ENCODE data around the gene S100A6.

The S100A6 gene

GRCh38 chr1:153567621-153568366 is 32.0 kb upstream of the S100A6 start:
- Histone ChIP-seq H2AFZ (ENCODE audit: low read depth, low read length) (peak overlapping the region; percentile 89; the same call in 1 of the 2 replicates), H3K36me3 (ENCODE audit: insufficient read depth, low read length) (no peaks in the 10 kb centered on the region), H3K9ac (ENCODE audit: low read depth, low read length) (no peak overlapping the region), H3K79me2 (ENCODE audit: insufficient read depth, low read length) (no peaks in the 10 kb centered on the region), H3K4me2 (ENCODE audit: insufficient read depth, low read length) (no peak overlapping the region), H3K27ac (ENCODE audit: low read length) (no peak overlapping the region), H4K20me1 (ENCODE audit: insufficient read depth, low read length) (no peaks in the 10 kb centered on the region), H3K4me3 (ENCODE audit: low read depth in 1 of 2, low read length in 2 of 2) (no peak overlapping the region), H3K27me3 (ENCODE audit: insufficient read depth, low read length, poor library complexity) (no peaks in the 10 kb centered on the region), H3K9me3 (ENCODE audit: insufficient read depth, low read length, severe bottlenecking) (no peaks in the 10 kb centered on the region), H3K4me1 (ENCODE audit: insufficient read depth, low read length) (peaks cover 14% of the 10 kb centered on the region)
- no peak for DNase-seq
- no peak for ATAC-seq (ENCODE audit: insufficient read depth, low read depth)
- no peak for TF ChIP-seq EZH2 (IDR thresholded peaks at IDR 0.05; ENCODE audit: borderline replicate concordance, low read depth, low read length, severe bottlenecking)
- no peak for TF ChIP-seq CTCF (IDR thresholded peaks at IDR 0.05; ENCODE audit: borderline replicate concordance, extremely low read depth, low read length, poor library complexity, severe bottlenecking)

- no peaks in the 10 kb centered on the region for H3K9me3 ChIP-seq (ENCODE audit: insufficient read depth, low read length, severe bottlenecking)
- H3K27ac ChIP-seq (ENCODE audit: low read length) = no peak overlapping the region; the same call in 1 of the 2 replicates
- no peak overlapping the region for H3K4me3 ChIP-seq (ENCODE audit: low read depth in 1 of 2, low read length in 2 of 2)
- H3K79me2 ChIP-seq (ENCODE audit: insufficient read depth, low read length) = no peaks in the 10 kb centered on the region
- no peak for TF ChIP-seq CTCF (IDR thresholded peaks at IDR 0.05; ENCODE audit: borderline replicate concordance, extremely low read depth, low read length, poor library complexity, severe bottlenecking)
- TF ChIP-seq EZH2 (IDR thresholded peaks at IDR 0.05; ENCODE audit: borderline replicate concordance, low read depth, low read length, severe bottlenecking) = no peak
- no peak overlapping the region for H3K9ac ChIP-seq (ENCODE audit: low read depth, low read length)
- peak; percentile 77 for DNase-seq
- no peaks in the 10 kb centered on the region for H3K36me3 ChIP-seq (ENCODE audit: insufficient read depth, low read length)
- no peak overlapping the region for H2AFZ ChIP-seq (ENCODE audit: low read depth, low read length)
- peak; percentile 86 for ATAC-seq (ENCODE audit: insufficient read depth, low read depth)
- peaks cover 14% of the 10 kb centered on the region for H3K4me1 ChIP-seq (ENCODE audit: insufficient read depth, low read length)
- H3K27me3 ChIP-seq (ENCODE audit: insufficient read depth, low read length, poor library complexity) = no peaks in the 10 kb centered on the region
- H3K4me2 ChIP-seq (ENCODE audit: insufficient read depth, low read length) = no peak overlapping the region
- H4K20me1 ChIP-seq (ENCODE audit: insufficient read depth, low read length) = no peaks in the 10 kb centered on the region
These were observed 30.9 kb upstream of the S100A6 start for GRCh38 chr1:153566414-153567371.

GRCh38 chr1:153565529-153566374 is 30.0 kb upstream of the S100A6 start, which contains the start of gene S100A2:
S100A2 (minus strand) TSS chr1:153565844; CDS start chr1:153563877, 1,967 bp downstream.
- Histone ChIP-seq H3K27me3 (ENCODE audit: insufficient read depth, low read length, poor library complexity) (no peaks in the 10 kb centered on the region), H3K9ac (ENCODE audit: low read depth, low read length) (no peak within 1 kb of the TSS), H3K79me2 (ENCODE audit: insufficient read depth, low read length) (no peaks in the 10 kb centered on the region), H3K4me2 (ENCODE audit: insufficient read depth, low read length) (no peak within 1 kb of the TSS), H3K9me3 (ENCODE audit: insufficient read depth, low read length, severe bottlenecking) (no peaks in the 10 kb centered on the region), H4K20me1 (ENCODE audit: insufficient read depth, low read length) (no peaks in the 10 kb centered on the region), H3K36me3 (ENCODE audit: insufficient read depth, low read length) (no peaks in the 10 kb centered on the region), H3K4me1 (ENCODE audit: insufficient read depth, low read length) (peaks cover 14% of the 10 kb centered on the region), H3K4me3 (ENCODE audit: low read depth in 1 of 2, low read length in 2 of 2) (no peak within 1 kb of the TSS), H2AFZ (ENCODE audit: low read depth, low read length) (no peak within 1 kb of the TSS), H3K27ac (ENCODE audit: low read length) (no peak within 1 kb of the TSS)
- no peak for ATAC-seq (ENCODE audit: insufficient read depth, low read depth)
- no peak for DNase-seq
- TF ChIP-seq CTCF (IDR thresholded peaks at IDR 0.05; ENCODE audit: borderline replicate concordance, extremely low read depth, low read length, poor library complexity, severe bottlenecking) = no peak
- no peak for TF ChIP-seq EZH2 (IDR thresholded peaks at IDR 0.05; ENCODE audit: borderline replicate concordance, low read depth, low read length, severe bottlenecking)

All from DND-41 (cell line).